ENCODE measurements around the gene GABRG3.

Gene GABRG3

DNA sequence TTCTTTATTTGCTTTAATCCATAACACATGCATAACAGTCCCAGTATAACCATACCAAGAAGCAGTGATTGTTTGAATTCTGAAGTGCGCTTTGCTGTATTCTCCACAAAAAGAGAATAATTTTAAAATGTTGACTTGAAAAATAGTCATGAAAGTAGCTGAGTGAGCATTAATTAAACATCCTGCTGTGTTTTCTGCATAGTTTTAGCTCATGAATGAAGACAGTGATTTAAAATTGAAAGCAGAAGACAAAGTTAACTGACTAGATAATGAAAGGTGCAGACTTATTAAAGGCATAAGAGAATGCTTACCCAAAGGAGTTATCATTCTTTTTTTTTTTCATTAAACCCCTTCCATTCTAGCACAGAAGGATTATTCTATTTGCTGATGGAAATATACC lies 143.5 kb downstream of the GABRG3 start:
- DNase-seq: no peak

DNA sequence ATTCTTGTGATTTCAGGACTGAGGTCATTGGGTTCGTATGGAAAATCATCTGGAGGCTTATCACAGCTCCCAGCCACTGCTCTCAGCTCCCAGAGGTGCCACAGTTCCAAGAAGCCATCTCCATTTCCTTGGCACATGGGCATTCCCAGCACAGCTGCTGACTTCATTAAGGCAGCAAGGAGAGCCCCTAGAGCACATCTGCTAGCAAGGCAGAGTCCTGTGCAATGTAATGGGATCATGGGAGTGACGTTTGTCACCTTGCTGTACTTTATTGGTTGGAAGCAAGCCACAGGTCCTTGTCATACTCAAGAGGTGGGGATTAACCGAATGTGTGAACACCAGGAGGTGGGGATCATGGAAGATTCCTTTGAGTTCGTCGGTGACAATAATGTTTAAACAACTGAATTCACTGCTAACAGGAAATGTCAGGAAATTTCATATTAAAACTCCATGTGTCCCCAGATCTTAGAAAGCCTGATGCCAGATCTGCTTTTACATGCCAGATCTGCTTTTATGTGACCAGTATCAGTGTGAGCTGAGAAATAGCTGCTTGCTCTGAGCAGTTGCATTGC lies 148.8 kb downstream of the GABRG3 start:
- DNase-seq: no peak

DNA sequence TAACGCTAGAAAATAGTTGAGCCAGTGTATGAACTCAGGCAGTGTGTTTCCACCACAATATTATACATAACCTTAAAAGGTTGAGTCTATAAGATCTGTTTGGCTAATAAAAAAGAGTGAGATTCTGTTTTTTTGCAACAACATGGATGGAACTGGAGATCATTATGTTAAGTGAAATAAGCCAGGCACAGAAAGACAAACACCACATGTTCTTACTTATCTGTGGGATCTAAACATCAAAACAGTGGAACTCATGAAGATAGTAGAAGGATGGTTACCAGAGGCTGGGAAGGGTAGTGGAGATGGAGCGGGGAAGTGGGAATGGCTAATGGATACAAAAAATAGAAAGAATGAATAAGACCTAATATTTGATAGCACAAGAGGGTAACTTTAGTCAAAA lies 150.7 kb downstream of the GABRG3 start:
- no peak for DNase-seq

DNA sequence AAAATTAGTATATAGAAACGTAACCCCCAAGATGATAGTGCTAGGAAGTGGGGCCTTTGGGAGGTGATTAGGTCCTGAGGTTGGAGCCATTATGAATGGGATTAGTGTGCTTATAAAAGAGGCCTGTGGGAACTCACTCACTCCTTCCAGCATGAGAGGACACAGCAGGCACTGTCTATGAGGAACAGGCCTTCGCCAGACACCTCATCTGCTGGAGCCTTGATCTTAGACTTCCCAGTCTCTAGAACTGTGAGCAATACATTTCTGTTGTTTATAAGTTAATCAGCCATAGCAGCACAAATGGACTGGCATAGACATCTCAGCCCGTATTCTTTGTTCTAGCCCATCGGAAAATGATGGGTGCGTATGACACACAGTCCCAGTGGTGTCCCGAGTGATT lies 152.3 kb downstream of the GABRG3 start:
- no peak for DNase-seq

DNA sequence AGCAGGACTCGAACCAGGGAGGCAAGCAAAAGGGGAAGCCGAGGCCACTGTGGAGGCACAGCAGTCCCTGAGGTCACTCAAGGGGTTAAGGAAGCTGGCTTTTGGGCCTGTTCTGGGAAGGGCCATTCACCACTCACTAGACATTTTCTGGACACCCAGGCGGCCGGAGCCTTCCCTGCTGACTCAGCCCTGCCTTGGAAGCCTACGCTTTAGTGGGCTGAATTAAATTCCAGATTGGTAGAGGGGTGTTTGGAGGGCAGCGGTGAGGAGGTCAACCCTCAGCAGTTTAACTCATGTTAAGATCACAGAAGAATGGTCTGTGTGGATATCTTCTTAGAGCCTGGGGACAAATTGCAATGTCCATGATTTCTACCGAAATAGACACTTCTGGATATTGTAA lies 152.8 kb downstream of the GABRG3 start:
- no peak for DNase-seq

DNA sequence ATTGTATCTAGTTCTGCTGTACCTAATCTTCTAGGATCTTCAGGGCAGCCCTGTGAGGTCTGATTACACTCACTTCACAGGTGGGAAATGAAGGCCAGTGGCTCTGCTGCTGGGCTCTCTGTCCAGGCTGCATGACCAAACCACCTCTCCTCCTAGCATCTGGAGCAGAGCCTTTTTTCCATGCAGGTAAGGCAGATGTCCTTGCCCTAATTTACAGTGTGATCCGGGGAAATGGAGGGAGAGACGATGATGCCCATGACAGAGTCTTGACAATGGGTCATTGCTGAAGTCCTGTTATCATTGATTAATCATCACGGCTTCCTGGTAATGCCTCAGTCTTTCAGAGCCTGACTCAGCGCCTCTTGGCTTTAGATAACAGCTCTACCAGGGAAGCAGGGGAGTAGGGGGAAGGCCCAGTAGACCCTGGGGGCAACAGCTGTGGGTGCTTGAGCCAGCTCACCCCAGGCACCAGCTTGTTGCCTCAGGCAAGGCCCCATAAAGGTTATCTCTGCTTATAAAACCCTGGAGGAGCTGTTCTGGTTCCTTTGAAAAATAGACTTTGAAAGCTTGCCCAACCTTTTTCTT lies 153.4 kb downstream of the GABRG3 start:
- no peak for DNase-seq

DNA sequence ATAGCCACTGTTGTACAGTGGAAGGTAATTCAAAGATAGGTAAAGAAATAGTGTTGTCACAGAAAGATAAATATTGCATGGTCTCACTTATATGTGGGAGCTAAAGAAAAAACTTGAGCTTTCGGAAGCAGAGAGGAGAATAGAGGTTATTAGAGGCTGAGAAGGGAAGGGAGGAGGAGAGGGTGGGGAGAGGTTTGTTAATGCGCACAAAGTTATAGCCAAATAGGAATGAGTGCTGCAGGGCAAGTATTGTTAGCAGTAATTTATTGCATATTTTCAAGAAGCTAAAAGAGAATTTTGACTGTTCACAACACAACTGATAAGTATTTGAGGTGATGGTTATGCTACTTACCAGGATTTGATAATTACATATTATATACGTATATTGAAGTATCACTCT lies 154.2 kb downstream of the GABRG3 start:
- DNase-seq: no peak

DNA sequence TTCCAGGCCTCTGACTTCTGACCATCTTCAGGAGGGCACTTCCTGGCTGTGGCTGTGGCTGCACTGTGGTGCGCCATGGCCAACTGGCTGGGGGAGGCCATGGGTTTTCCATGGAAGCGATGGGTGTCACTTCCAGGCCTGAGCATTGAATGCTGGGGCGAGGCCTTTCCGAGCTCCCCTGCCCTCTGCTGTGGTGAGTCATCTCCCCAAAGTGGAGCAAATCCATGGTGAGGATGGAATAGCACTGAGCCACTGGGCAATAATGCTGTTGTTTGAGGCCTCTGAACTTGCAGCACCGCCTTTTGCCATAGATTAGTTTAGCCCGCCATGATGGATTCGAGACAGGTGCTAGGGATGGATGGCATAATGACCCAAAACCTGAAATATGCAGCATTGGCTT lies 155.5 kb downstream of the GABRG3 start:
- DNase-seq: no peak

DNA sequence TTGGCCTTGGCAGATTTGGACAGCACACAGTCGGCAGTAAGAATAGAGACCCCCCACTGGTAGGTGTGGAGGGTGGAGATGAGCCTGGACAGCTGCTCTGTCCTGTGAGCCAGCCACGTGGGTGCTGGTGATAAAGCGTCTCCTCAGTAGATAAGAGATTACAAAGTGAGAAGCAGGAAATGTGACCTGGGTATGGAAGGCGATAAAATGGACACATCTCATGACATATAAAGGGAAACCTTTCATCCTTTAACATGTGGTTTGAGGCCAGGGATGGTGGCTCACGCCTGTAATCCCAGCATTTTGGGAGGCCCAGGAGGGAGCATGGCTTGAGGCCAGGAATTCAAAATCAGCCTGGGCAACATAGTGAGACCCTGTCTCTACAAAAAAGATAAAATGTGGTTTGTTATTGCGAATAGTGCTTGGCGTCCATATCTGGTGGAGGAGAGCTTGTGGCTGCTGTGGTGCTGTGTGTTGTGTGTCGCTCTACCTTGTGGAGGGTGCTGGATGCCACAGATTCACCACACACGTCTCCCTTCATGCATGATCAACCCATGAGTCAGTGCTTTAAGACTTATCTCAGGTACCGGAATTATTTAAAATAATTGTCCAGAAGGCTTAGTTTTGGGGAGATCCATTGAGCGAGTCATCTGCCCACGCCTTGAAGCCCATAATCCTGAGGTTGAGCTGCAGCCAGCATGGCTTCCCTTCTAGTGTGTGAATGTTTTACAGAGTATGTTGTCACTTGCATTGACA lies 157.0 kb downstream of the GABRG3 start:
- DNase-seq: no peak

DNA sequence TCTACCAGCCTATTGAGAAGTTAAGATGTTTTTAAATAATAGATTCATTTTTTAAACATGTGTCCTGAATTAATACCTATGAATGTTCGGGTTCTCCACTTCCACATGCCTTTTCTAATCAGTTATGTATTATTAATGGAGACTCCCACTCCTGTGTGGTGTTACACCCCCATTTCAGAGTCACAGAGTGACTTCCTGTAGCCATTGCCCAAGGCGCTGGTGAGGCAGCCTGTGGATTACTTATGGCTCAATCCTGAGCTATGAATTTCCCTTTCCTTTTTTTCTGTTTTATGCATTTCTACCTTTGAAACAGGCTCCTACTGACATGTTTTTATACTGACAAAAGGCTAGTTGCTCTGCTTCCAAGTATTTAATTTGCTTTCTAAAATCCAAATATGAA lies 162.3 kb downstream of the GABRG3 start:
- DNase-seq: no peak

DNA sequence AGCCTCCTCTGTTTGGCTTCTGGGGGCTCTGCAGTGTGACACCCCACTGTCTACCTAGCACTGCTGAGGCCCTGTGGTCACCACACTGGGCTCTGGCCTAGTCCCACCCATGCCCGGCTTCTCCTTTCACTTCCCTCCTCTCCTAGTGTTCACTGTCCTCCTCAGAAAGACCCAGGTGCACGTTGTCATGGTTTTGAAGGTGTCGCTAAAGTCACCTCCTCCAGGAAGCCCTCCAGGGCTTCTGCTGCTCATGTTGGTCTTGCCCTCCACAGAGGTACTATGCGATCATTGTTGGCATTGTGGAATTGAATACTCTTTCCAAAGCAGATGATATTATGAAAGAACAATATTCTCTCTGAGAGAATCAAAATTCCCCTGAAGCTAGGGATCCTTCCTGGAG lies 163.5 kb downstream of the GABRG3 start:
- DNase-seq: no peak

DNA sequence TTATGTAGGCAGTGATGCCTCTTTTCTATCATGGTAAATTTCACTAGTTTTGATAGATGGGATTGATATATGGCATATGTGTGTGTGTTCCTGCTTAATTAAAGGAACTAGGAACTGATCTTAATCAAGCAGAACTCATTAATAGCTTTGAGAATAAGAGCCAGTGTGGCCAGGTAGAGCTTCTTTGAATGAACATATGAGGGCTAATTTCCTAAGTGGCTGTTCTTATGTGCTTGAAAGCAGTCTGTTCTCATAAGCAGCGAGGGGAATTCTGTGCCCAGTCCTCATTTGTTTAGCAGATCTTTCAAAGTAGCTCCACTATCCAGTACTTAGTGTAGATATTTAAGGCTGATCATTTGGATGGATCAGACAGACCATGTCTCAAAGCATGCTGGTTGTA lies 164.2 kb downstream of the GABRG3 start:
- DNase-seq: no peak

DNA sequence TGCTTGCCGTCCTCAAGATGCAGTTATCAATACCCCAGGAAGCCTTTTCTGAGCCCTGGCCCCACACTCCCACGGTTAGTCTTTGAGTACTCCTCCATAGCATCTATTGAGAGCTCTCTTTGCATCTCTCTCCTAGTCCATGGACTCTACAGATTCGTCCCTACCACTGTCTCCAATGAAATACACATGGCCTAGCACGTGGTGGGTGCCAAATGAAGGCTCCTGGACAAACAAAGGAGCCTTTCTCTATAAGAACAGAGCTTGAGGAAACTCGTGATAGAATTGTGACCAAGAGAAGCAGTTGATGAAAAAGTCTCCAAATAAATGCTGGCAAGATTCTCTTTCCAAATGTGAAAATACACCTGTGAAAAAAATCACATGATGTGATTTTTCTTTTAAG lies 166.1 kb downstream of the GABRG3 start:
- DNase-seq: no peak

DNA sequence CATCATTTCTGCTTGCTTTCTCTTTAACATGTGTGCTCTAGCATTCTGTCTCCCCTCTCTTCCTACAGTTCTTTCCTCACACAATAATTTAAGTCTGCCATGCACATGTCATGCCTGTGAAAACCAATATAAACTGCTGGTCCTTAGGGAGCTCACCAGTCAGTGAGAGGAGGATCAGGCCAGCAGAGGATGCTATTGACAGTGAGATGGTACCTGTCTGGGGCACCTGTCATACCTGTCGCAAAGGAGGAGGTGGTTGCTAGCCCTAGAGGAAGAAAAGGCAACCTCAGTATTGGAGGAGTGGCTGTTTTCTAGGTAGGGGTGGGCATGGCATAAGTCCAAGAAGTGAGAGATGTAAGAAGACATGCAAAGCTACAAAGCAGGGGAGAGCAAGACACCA lies 194.6 kb downstream of the GABRG3 start:
- DNase-seq: no peak

DNA sequence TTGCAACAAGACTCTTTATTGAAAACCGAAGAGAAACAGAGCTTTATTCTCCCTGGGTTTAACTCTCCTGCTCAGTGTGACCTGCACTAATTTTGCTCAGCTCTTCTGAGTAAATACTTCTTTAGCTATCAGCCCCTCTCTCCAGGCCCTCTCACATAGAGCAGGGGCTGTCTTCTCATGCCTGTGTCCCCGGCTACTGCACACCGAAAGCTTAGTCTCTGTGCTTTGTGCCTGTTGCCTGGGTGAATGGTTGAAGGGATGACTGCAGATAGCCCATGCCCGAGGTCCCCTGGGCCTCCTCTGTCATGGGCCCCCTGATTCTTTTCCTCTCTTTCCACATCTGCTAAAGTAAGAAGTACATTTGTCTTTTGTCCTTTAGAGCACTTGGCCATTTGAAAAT lies 195.9 kb downstream of the GABRG3 start:
- DNase-seq: no peak

DNA sequence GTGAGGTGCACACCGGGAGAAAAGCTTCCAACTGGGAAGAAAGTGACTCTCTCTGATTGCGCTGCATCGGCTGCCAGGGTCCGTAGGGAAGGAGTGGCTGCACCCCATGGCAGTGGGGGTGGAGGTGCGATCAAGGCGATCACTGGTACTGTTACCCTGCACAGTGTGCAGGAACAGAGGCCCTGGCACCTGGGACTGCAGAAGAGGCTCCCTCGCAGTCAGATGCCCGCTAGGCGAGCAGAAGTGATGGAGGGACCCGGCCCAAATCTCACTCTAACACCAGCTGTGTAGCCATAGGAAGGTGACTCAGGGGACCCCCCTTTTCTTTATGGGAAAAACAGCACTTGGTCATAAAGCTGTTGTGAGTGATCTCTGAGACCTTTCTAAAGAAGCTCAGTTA lies 196.8 kb downstream of the GABRG3 start:
- DNase-seq: no peak

DNA sequence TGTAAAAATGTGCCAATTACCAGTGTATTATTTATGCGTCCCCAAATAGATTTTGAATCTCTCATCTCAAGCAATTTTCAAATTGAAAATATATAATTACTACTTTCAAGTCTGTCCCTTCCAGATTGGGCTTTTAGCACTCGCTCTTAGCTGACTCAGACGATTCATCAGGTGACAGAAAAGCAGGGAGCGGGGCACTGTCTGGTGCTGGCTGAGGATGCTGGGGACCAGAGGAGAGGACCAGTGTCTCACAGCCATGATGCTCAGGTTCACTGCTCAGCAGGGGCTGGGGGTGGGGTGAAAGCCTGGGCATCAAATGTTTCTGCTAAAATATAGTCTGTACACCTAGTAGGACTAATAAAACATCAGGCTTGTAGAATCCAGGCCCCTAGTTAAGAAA lies 199.9 kb downstream of the GABRG3 start:
- DNase-seq: no peak

DNA sequence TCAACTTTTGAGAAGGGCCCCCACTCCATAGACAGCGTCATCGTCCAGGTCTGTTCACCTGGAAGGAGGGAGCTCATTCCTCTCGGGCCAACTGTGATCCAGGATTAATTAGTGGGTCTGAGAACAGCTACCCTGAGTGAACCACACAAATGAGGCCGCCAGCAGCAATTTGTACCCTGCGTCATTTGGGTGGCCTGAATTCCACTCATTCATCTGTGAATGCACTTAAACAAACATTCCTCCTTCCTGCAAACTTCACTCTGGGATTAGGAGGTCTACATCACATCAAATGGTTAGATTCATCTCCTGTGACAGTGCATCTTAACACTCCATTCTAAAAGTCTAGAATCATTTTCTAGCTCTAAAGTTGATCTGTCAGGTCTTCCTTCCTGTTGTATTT lies 201.8 kb downstream of the GABRG3 start:
- no peak for DNase-seq

DNA sequence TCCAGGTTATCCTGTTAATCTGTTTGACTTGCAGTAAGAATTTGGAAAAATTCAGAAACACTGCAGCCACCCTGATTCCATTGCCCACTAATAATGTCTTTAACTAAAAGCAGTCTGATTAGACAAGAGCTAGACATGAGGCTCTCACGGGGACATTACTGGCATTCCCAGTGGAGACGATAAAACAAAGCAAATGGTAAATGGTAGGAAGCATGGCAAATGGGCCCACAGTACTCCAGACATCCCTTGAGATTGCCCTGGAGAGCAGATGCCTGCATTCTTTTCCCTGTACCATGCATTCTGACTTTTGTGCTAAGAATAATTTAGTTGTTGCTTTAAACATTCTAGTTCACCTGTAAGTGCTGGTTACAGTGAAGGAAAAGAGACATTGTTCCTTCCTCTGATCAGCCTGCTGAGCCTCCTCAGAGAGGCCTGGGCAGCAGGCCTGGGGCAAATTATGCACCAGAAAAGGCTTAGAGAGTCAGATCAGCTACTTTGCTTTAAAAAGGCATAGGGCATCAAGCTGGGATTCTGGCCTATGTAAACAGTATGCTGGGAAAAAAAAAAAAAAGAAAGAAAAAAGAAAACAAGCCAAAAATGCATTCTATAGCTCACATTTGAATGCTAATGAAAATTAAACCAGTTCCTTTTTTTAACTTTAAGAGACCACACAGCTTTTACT lies 204.6 kb downstream of the GABRG3 start:
- DNase-seq: no peak

DNA sequence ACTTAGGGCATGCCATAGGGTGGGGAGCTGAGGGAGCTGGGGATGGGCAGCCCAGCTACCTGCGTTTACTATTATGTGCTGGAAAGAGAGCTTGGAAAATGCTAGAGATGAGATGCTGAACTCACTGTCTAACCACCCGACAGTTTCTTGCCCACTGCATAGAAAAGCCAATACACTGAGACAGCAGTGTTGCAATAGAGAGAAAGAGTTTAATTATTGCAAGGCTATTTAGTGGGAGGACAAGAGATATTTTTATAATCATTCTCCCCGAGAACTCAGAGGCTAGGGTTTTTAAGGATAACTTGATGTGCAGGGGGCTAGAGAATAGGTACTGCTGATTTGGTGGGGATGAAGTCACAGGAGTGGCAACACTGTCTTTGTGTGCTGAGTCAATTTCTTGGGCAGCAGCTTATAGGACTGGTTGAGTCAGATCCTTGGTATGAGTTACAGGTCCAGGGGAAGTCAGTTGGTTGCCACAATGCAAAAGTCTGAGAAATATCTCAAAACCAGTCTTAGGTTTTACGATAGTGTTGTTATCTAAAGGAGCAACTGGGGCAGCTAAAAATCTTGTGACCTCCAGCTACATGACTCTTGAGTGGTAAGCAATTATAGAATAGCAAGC lies 205.9 kb downstream of the GABRG3 start:
- no peak for DNase-seq

DNA sequence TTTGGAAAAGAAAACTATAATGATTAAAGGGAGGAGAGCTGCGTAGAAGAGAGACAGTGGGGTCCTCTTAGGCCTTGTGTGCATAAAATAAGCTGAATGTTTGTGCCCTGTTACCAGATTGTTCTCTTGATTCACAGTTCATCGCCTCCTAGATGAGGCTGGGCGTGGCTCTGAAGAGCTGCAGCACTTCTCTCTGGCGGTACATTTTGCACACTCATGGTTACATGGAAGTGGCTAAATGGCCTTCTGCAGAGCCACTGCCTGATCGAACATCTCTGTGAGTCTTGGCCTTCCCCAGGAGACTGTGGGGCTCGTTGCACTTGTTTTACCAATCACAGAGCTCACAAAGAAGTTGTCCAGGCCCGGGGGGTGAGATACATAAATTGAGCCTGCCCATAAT lies 208.8 kb downstream of the GABRG3 start:
- no peak for DNase-seq

DNA sequence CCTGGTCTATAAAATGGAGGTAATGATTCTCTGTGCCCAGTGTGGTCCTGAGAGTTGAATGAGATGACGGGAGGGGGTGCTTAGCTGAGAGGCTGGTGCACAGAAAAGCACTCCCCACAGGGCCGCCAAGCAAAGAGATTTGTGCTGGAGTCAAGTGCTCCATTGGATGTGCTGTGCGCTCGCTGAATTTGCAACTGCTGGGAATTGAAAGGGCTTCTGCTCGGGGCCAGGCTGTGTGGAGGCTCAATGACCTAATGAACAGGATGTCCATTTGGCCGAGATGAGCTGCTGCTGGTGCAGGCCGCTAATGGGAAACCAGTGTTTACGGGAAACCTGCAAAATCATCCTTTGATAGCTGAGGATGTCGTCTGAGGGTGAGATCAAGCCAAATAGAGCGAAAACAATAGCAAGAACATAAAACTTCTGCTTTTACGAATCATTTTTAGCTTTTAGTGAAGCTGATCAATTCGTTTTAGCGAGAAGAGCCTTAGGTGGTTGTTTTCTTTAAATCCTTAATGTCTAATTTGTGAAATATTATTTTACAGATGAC lies 211.7 kb downstream of the GABRG3 start:
- DNase-seq: no peak

DNA sequence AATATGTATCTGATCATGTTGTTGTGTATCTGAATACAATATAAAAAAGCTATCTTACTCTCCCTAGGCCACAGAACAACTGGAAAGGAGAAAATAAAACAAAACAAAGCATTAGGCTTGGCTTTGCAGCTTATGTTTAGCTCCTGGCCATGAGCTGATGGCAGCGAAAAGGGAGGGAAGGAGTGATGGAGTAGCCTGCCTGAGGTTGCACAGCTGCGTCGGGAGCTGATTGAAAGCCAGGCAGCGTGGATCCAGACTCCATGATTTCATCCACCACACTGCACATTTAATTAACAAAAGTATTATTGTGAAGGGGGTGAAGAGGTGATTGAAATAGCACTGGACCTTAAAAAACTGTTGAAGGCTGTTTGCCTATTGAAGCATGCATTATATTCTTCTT lies 212.2 kb downstream of the GABRG3 start:
- no peak for DNase-seq
